ENCODE data around the gene ZNF609.

ZNF609 gene

DNA sequence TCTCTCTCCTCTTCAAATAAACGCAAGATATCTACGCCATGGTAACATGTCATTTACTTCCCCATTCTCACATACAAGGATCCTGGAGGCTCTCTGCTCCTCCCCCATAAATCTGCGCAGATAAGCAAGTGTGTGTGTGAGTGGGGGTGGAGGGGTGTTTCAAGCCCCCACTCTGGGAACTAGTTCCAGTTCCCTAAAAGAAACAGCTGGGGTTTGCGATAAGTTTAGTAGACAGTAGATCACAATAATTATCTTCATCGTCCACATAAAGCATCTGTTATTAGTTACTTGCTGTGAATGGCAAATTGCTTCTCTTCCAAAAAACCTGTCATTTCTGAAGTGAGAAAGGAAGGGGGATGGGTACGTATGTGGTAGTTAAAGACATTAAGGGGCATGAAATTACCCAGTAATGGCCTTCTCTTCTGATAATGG, 235.2 kb downstream of the ZNF609 start:
- H3K36me3 ChIP-seq (ENCODE audit: control insufficient read depth, insufficient read depth, low read length), result peaks cover 77% of the 10 kb centered on the region
- WGBS, 2 experiments (ENCODE audit: insufficient coverage in 2 of 2), result 80 to 100% methylated on average over 1 of the region's 6 CpGs
- H3K9me3 ChIP-seq (ENCODE audit: control insufficient read depth, low read length), result no peaks in the 10 kb centered on the region
- no peak overlapping the region for H3K27ac ChIP-seq (ENCODE audit: low read depth, low read length, severe bottlenecking)
- no peak overlapping the region for H3K4me3 ChIP-seq (ENCODE audit: extremely low read depth, insufficient read depth, low read length, poor library complexity, severe bottlenecking)
- H3K4me1 ChIP-seq (ENCODE audit: control insufficient read depth, insufficient read depth, low read length, poor library complexity, severe bottlenecking), result peaks cover 39% of the 10 kb centered on the region

DNA sequence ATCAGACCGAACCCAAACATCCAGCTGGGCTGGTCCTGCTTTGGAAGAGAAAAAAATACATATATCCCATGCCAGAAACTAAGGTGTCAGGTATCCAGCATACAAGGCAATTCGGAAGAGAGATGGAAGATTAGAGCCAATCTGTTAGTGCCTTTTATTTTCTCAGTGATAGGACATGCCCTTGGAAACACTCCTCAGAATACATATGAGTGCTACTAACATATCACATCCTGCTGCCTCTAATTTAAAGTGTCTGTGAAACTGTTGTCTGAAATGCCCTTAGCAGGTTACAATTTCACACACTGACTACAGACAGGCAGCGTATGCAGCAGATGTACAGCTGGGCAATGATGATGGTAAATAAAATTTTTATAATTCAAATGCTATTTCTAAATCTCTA, 236.1 kb downstream of the ZNF609 start:
- Histone ChIP-seq H3K36me3 (ENCODE audit: control insufficient read depth, insufficient read depth, low read length) (peaks cover 68% of the 10 kb centered on the region), H3K4me3 (ENCODE audit: extremely low read depth, insufficient read depth, low read length, poor library complexity, severe bottlenecking) (no peak overlapping the region), H3K27ac (ENCODE audit: low read depth, low read length, severe bottlenecking) (no peak overlapping the region), H3K9me3 (ENCODE audit: control insufficient read depth, low read length) (no peaks in the 10 kb centered on the region), H3K4me1 (ENCODE audit: control insufficient read depth, insufficient read depth, low read length, poor library complexity, severe bottlenecking) (peaks cover 48% of the 10 kb centered on the region)
- 80 to 100% methylated on average over 1 of the region's 3 CpGs for whole genome bisulfite sequencing, 2 experiments (ENCODE audit: insufficient coverage in 2 of 2)

DNA sequence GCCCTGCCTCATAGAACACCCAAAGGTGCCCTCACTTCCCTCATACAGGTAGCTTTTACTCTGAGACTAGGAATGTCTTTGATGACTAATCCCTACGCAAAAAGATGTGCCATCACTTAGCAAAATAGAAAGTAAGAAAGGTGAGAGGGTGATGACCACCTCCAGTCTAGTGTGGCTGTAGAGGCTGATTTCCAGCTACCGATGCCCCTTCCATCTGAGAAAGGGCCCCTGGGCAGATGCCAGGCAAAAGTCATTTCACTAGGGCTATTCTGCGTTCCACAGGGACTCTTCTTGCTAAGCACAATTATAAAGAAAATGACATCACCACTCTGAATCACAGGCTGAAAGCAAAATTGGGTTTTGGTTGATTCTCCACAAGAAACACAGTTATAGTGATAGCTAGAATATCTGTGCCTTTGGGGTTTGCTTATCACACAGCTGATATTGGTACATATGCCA, 237.6 kb downstream of the ZNF609 start:
- peaks cover 50% of the 10 kb centered on the region for H3K4me1 ChIP-seq (ENCODE audit: control insufficient read depth, insufficient read depth, low read length, poor library complexity, severe bottlenecking)
- H3K9me3 ChIP-seq (ENCODE audit: control insufficient read depth, low read length), result no peaks in the 10 kb centered on the region
- peaks cover 54% of the 10 kb centered on the region for H3K36me3 ChIP-seq (ENCODE audit: control insufficient read depth, insufficient read depth, low read length)
- no peak overlapping the region for H3K27ac ChIP-seq (ENCODE audit: low read depth, low read length, severe bottlenecking)
- WGBS, 2 experiments (ENCODE audit: insufficient coverage in 2 of 2), result 100% methylated on average over 1 to 2 of the region's 3 CpGs
- no peak overlapping the region for H3K4me3 ChIP-seq (ENCODE audit: extremely low read depth, insufficient read depth, low read length, poor library complexity, severe bottlenecking)

DNA sequence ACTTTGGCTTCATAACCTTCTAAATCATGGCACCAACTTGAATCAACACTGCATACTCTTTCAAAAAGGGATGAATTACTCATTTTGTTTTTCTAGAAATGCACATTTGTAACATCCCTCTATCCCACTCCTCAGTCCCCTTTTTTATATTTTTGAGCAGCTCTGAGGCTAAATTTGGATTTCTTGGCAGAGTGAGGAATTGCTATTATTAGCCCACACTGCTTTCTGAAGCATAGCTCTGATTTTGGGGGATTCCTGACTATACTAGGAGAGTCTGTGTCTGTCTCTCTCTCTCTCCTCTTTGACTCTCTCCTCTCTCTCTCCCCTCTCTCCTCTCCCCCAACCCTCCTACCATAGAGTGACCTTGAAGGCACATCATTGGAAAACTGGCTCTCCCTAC, 238.4 kb downstream of the ZNF609 start:
- H3K4me3 ChIP-seq (ENCODE audit: extremely low read depth, insufficient read depth, low read length, poor library complexity, severe bottlenecking), result peak overlapping the region; percentile 90
- H3K4me1 ChIP-seq (ENCODE audit: control insufficient read depth, insufficient read depth, low read length, poor library complexity, severe bottlenecking), result peaks cover 51% of the 10 kb centered on the region
- peaks cover 47% of the 10 kb centered on the region for H3K36me3 ChIP-seq (ENCODE audit: control insufficient read depth, insufficient read depth, low read length)
- no peaks in the 10 kb centered on the region for H3K9me3 ChIP-seq (ENCODE audit: control insufficient read depth, low read length)
- H3K27ac ChIP-seq (ENCODE audit: low read depth, low read length, severe bottlenecking), result peak overlapping the region; percentile 91

DNA sequence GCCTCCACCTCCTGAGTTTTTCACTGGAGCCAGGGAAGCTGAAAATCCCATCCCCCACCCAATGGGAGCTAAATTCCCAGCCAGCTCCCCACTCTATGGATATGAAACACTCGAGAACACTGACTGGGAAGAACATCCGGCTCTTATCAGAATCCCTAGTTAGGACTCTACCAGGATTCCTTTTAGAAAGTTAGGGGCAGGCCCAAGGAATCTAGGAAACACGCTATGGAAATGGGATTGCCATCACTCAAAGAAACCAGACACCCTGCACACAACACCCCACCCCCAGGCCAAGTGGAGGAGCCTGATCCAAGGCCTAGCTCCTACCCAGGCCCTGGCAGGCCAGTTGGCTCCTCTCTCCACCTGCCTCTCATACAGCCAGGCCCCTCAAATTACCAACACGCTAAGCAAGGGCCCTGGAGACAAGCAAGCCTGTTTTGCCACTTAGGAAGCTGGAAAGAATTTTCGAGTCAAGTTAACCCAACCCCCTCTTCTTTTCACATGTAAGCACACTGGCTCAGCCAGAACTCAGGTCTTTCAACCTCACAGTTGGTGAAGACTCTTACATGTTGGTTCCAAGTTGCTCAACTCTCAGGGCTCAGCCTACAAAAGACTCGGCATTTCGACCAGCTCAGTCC, 239.5 kb downstream of the ZNF609 start:
- no peaks in the 10 kb centered on the region for H3K9me3 ChIP-seq (ENCODE audit: control insufficient read depth, low read length)
- H3K4me3 ChIP-seq (ENCODE audit: extremely low read depth, insufficient read depth, low read length, poor library complexity, severe bottlenecking), result peak overlapping the region; percentile 90
- H3K36me3 ChIP-seq (ENCODE audit: control insufficient read depth, insufficient read depth, low read length), result peaks cover 39% of the 10 kb centered on the region
- H3K27ac ChIP-seq (ENCODE audit: low read depth, low read length, severe bottlenecking), result peak overlapping the region; percentile 91
- H3K4me1 ChIP-seq (ENCODE audit: control insufficient read depth, insufficient read depth, low read length, poor library complexity, severe bottlenecking), result peaks cover 53% of the 10 kb centered on the region
- WGBS, 2 experiments (ENCODE audit: insufficient coverage in 2 of 2), result 4 to 5% methylated on average over 4 to 6 of the region's 7 CpGs

DNA sequence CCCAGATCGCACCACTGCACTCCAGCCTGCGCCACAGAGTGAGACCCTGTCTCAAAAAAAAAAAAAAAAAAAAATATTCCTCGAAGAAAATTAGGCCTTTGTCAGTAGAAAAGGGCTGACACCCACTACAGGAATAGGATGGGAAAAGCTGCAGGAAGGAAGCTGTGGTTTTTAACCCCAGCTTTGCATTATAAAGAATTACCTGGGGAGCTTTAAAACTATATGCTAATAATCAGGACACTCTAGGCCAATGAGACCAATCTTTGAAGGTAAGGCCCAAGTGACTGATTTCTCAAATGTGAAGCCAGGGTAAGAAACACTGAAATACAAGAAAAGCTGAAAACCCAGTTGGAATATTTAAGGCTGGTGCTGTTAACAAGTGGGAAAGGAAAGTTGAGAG, 240.7 kb downstream of the ZNF609 start:
- peaks cover 27% of the 10 kb centered on the region for H3K36me3 ChIP-seq (ENCODE audit: control insufficient read depth, insufficient read depth, low read length)
- no peaks in the 10 kb centered on the region for H3K9me3 ChIP-seq (ENCODE audit: control insufficient read depth, low read length)
- H3K4me1 ChIP-seq (ENCODE audit: control insufficient read depth, insufficient read depth, low read length, poor library complexity, severe bottlenecking), result peaks cover 53% of the 10 kb centered on the region
- WGBS, 2 experiments (ENCODE audit: insufficient coverage in 2 of 2), result no CpG with 5 or more reads among the region's 3 CpGs
- H3K27ac ChIP-seq (ENCODE audit: low read depth, low read length, severe bottlenecking), result peak overlapping the region; percentile 91
- H3K4me3 ChIP-seq (ENCODE audit: extremely low read depth, insufficient read depth, low read length, poor library complexity, severe bottlenecking), result peak overlapping the region; percentile 90

DNA sequence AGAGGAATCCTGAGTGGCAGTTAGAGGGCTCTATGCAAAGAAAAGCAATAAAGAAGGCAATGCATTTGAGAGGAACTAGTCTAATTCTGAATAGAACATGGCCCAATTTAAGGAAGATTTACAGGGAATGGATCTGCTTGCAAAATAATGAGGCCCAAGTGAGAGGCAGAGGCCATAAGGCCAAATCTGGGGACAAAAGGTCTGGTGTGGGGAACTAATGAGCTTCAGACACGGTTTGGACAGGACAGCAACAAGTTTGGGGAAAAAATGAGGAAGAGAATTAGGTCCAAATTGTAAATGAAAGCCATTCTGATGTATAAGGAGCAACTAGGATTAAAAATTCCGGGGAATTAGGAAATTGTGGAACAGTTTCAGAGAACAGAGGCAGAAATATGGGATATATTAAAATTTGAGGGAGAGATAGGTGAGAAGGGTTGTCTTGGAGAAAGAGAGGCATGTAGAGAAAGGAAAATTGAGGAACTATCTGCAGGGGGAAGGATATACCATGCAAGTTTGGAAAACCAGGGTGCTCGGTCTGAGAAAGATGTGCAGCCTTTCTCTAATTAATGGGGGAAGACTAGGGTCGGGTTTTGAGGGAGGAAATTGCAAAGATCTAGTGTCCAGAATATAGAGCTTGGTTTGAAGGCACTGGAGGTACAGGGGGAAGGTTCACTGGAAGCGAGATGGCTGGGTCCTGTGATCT, 241.3 kb downstream of the ZNF609 start:
- peaks cover 21% of the 10 kb centered on the region for H3K36me3 ChIP-seq (ENCODE audit: control insufficient read depth, insufficient read depth, low read length)
- H3K4me1 ChIP-seq (ENCODE audit: control insufficient read depth, insufficient read depth, low read length, poor library complexity, severe bottlenecking), result peaks cover 53% of the 10 kb centered on the region
- peak overlapping the region; percentile 90 for H3K4me3 ChIP-seq (ENCODE audit: extremely low read depth, insufficient read depth, low read length, poor library complexity, severe bottlenecking)
- peak overlapping the region; percentile 16 for H3K27ac ChIP-seq (ENCODE audit: low read depth, low read length, severe bottlenecking)
- 10 to 20% methylated on average over 5 of the region's 5 CpGs for WGBS, 2 experiments (ENCODE audit: insufficient coverage in 2 of 2)
- no peaks in the 10 kb centered on the region for H3K9me3 ChIP-seq (ENCODE audit: control insufficient read depth, low read length)

DNA sequence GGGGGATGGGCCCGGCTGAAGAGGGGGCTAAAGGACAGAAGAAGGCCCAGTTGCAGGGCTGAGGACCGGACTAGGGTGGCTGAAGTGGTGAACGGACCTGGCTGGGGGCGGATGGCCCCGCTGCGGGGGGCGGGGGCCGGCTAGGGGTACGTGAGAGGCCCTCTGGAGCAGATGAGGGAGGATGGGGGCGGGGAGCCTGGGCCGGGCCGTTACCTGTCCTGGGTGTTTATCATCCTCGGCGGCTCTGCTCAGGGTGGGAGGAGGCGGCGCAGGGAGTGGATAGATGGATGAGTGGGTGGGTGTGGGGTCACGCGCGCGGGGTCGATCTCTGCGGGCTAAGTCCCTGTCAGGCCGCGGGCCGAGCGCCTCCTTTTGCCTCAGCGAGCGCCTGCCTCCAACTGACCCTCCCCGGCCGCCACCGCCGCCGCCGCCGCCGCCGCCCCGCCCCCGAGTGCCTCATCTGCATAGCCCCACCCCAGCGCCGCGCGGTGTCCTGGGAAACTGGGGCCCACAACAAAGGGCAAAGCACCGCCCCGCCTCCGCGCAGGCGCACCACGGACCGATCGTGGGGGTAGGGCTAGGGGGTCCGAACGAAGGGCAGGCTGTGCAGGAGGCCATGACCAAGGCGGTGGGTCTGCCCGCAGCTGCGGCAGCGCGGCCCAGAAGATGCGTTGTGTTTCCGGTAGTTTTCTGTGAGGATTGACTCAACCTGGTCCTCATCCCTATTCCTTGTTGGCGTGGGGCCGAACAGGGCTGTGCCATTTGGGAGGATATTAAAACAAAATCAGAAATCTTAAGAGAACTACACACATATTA, 242.6 kb downstream of the ZNF609 start:
- WGBS, 2 experiments (ENCODE audit: insufficient coverage in 2 of 2), result 0 to 3% methylated on average over 30 to 37 of the region's 62 CpGs
- Histone ChIP-seq H3K4me3 (ENCODE audit: extremely low read depth, insufficient read depth, low read length, poor library complexity, severe bottlenecking) (peak overlapping the region; percentile 90), H3K9me3 (ENCODE audit: control insufficient read depth, low read length) (no peaks in the 10 kb centered on the region), H3K4me1 (ENCODE audit: control insufficient read depth, insufficient read depth, low read length, poor library complexity, severe bottlenecking) (peaks cover 48% of the 10 kb centered on the region), H3K27ac (ENCODE audit: low read depth, low read length, severe bottlenecking) (peak overlapping the region; percentile 90), H3K36me3 (ENCODE audit: control insufficient read depth, insufficient read depth, low read length) (peaks cover 10% of the 10 kb centered on the region)

DNA sequence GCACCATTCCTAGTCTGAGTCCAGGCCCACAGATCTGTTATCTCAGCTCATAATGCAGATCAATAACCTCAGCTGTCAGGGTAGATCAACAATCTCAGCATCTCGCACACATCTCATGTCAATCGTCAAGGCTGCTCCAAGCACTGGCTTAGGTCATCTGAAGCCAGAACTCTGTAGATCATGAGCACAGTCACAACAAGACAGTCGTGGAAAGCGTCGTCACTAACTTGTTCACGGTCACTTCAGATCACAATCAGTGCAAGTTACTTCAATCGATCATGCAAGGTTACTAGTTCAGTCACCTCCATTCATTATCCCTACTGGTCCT, 243.2 kb downstream of the ZNF609 start:
- H3K9me3 ChIP-seq (ENCODE audit: control insufficient read depth, low read length), result no peaks in the 10 kb centered on the region
- peak overlapping the region; percentile 90 for H3K4me3 ChIP-seq (ENCODE audit: extremely low read depth, insufficient read depth, low read length, poor library complexity, severe bottlenecking)
- H3K36me3 ChIP-seq (ENCODE audit: control insufficient read depth, insufficient read depth, low read length), result peaks cover 11% of the 10 kb centered on the region
- peak overlapping the region; percentile 90 for H3K27ac ChIP-seq (ENCODE audit: low read depth, low read length, severe bottlenecking)
- 82 to 88% methylated on average over 7 of the region's 7 CpGs for WGBS, 2 experiments (ENCODE audit: insufficient coverage in 2 of 2)
- peaks cover 42% of the 10 kb centered on the region for H3K4me1 ChIP-seq (ENCODE audit: control insufficient read depth, insufficient read depth, low read length, poor library complexity, severe bottlenecking)

DNA sequence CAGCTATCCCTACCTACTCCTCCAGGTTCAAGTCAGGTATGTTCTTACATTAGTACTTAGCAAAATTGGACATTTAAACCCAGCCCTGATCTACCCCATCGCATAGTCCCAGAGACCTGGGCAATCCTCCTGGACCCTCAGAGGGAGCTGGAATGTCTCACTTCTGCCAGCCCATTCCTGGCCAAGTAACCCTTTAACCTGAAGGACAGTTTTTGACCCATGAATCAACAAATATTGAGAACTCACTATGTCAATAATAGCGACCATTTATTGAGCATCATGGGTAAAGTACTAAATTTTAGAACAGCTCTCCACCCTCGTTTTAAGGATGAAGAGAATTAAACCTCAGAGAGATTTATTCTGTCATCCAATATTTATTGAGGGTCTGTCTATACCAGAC, 244.6 kb downstream of the ZNF609 start:
- Histone ChIP-seq H3K4me3 (ENCODE audit: extremely low read depth, insufficient read depth, low read length, poor library complexity, severe bottlenecking) (no peak overlapping the region), H3K9me3 (ENCODE audit: control insufficient read depth, low read length) (no peaks in the 10 kb centered on the region), H3K27ac (ENCODE audit: low read depth, low read length, severe bottlenecking) (no peak overlapping the region), H3K36me3 (ENCODE audit: control insufficient read depth, insufficient read depth, low read length) (peaks cover 22% of the 10 kb centered on the region), H3K4me1 (ENCODE audit: control insufficient read depth, insufficient read depth, low read length, poor library complexity, severe bottlenecking) (peaks cover 28% of the 10 kb centered on the region)
- WGBS, 2 experiments (ENCODE audit: insufficient coverage in 2 of 2), result 89% methylated on average over 1 of the region's 3 CpGs; no CpG with 5 or more reads in 1 of the 2 experiments
